ENCODE data around the gene RSRC1. TPM values are rescaled to one million over a fixed set of nuclear protein-coding genes. Genes with fewer than 3 reads are reported as not detected.

The RSRC1 gene
- total and polyA plus RNA-seq, 2 of the 8 experiments (the other 6 are each of a cell fraction or from before 2014, with no cell fraction given): 2.0 to 27.9 TPM

DNA sequence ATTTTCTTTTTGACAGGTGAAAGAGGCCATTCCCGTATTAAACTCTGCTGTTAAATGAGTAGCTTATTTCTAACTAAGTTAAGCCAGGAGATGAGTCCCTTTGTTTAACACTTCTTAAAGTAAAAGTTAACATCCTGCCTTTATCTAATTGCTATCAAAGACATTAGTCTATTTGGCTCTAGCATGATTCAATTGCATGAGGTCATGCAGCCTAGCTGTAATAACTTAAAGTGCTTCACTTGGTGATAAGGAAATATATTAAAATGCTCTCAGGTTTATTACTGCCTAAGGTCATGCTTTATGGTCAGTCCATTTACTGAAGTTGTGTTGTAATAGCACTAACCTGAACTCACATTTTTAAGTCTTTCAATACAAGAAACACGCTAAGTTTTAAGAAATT lies 378.8 kb downstream of the RSRC1 start (continued):
- TF ChIP-seq, protein P1, sequence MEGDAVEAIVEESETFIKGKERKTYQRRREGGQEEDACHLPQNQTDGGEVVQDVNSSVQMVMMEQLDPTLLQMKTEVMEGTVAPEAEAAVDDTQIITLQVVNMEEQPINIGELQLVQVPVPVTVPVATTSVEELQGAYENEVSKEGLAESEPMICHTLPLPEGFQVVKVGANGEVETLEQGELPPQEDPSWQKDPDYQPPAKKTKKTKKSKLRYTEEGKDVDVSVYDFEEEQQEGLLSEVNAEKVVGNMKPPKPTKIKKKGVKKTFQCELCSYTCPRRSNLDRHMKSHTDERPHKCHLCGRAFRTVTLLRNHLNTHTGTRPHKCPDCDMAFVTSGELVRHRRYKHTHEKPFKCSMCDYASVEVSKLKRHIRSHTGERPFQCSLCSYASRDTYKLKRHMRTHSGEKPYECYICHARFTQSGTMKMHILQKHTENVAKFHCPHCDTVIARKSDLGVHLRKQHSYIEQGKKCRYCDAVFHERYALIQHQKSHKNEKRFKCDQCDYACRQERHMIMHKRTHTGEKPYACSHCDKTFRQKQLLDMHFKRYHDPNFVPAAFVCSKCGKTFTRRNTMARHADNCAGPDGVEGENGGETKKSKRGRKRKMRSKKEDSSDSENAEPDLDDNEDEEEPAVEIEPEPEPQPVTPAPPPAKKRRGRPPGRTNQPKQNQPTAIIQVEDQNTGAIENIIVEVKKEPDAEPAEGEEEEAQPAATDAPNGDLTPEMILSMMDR (IDR thresholded peaks at IDR 0.05; ENCODE audit: control extremely low read depth in 1 of 3, insufficient read depth in 1 of 3, low read depth in 1 of 3, low read length in 3 of 3): no peak

All from H1 (cell line).